H1 (cell line): ENCODE results near the gene SLC25A51. TPM values are rescaled to one million over a fixed set of nuclear protein-coding genes. Genes with fewer than 3 reads are reported as not detected.

Experiments used
- CTCF ChIA-PET: fragments of 300-600 bp; sonication (Branson Sonifier 250); formaldehyde crosslinking; loops from one replicate; lab custom pipeline; 2021; ENCODE audit not compliant: partially characterized antibody; lab: Charles Lee
- POLR2A ChIA-PET: fragments of 300-600 bp; sonication (Branson Sonifier 250); formaldehyde crosslinking; loops from one replicate; lab custom pipeline; 2021; ENCODE audit warnings: inconsistent platforms; ENCODE audit not compliant: partially characterized antibody; lab: Charles Lee
- DNase-seq, 2 experiments: peaks; one replicate each; pipeline versions ENCODE4 v3.0.0 to v3.0.0-alpha.2; 2010 to 2022; ENCODE audit warnings: low spot score in 2 of 2, low read depth in 1 of 2, mixed read lengths in 1 of 2
- FAIRE-seq: peaks from 2 replicates; lab custom pipeline; 2011; peaks lifted over from hg19 to GRCh38; lab: Jason Lieb, UNC
- H2AFZ ChIP-seq: 2 replicates; pipeline ENCODE4 v1.8.1; 2012; ENCODE audit warnings: low read length, inconsistent platforms
- H2AK5ac ChIP-seq: 2 replicates; pipeline ENCODE4 v1.6.1; 2013; ENCODE audit warnings: low read depth, low read length
- H2BK120ac ChIP-seq: replicated peaks from 2 replicates; pipeline ENCODE3; 2013; ENCODE audit warnings: low read depth, low read length, inconsistent platforms
- H2BK12ac ChIP-seq: 2 replicates; pipeline ENCODE4 v1.6.1; 2013; ENCODE audit warnings: low read depth, low read length
- H2BK15ac ChIP-seq: 2 replicates; pipeline ENCODE4 v1.6.1; 2013; ENCODE audit warnings: low read length
- H2BK20ac ChIP-seq: 2 replicates; pipeline ENCODE4 v1.6.1; 2013; ENCODE audit warnings: low read length
- H2BK5ac ChIP-seq: 2 replicates; pipeline ENCODE4 v1.6.1; 2013; ENCODE audit warnings: low read depth, low read length
- H3K14ac ChIP-seq: 2 replicates; pipeline ENCODE4 v1.6.1; 2013; ENCODE audit warnings: inconsistent platforms; ENCODE audit not compliant: insufficient read length
- H3K18ac ChIP-seq: 2 replicates; pipeline ENCODE4 v1.6.1; 2013; ENCODE audit warnings: low read length; ENCODE audit errors: extremely low read depth
- H3K23ac ChIP-seq: 2 replicates; pipeline ENCODE4 v1.6.1; 2013; ENCODE audit warnings: inconsistent platforms; ENCODE audit not compliant: insufficient read length
- H3K23me2 ChIP-seq: 2 replicates; pipeline ENCODE4 v1.6.1; 2013; ENCODE audit warnings: low read depth, low read length
- H3K27ac ChIP-seq: 2 replicates; pipeline ENCODE4 v1.6.1; 2011; ENCODE audit warnings: low read depth, low read length, inconsistent platforms
- H3K27me3 ChIP-seq, 4 experiments: replicated peaks in 1 of 4; 1 replicate in 1 of 4; 2 replicates in 3 of 4; pipeline versions ENCODE4 v1.6.1 to v1.8.1; 2011 to 2013; ENCODE audit warnings: low read length in 3 of 4, mild to moderate bottlenecking in 3 of 4, inconsistent platforms in 2 of 4, mixed read lengths in 2 of 4, moderate library complexity in 1 of 4; ENCODE audit not compliant: control insufficient read depth in 3 of 4, insufficient read depth in 3 of 4; ENCODE audit errors: extremely low read depth in 1 of 4
- H3K36me3 ChIP-seq, 4 experiments: 2 replicates each; pipeline versions ENCODE4 v1.6.1 to v1.8.1; 2011 to 2013; ENCODE audit warnings: mild to moderate bottlenecking in 4 of 4, low read length in 3 of 4, moderate library complexity in 2 of 4, control low read depth in 1 of 4, inconsistent platforms in 1 of 4; ENCODE audit not compliant: insufficient read depth in 4 of 4, control insufficient read depth in 2 of 4
- H3K4ac ChIP-seq: replicated peaks from 2 replicates; pipeline ENCODE3; 2013; ENCODE audit warnings: low read length, low read depth, mixed read lengths, inconsistent platforms; ENCODE audit not compliant: insufficient read length
- H3K4me1 ChIP-seq, 4 experiments: replicated peaks in 1 of 4; 1 replicate in 1 of 4; 2 replicates in 3 of 4; pipeline versions ENCODE4 v1.6.1 to v1.8.1; 2011 to 2013; ENCODE audit warnings: low read length in 3 of 4, inconsistent platforms in 2 of 4, mixed read lengths in 1 of 4; ENCODE audit not compliant: insufficient read depth in 4 of 4, control insufficient read depth in 3 of 4
- H3K4me2 ChIP-seq, 2 experiments: 2 replicates each; pipeline versions ENCODE4 v1.6.1 to v1.8.1; 2011 to 2013; ENCODE audit warnings: low read depth in 2 of 2, low read length in 2 of 2, control low read depth in 1 of 2, inconsistent platforms in 1 of 2, mild to moderate bottlenecking in 1 of 2; ENCODE audit not compliant: insufficient read depth in 1 of 2
- H3K4me3 ChIP-seq, 4 experiments: fragments of 200-600, 300-600 bp in 1 of 4; sonication (generic), shearing (Covaris generic), sonication (Bioruptor Twin) in 1 of 4; 2 replicates each; pipeline versions ENCODE4 v1.5.1 to v1.8.1; 2011 to 2016; ENCODE audit warnings: low read length in 4 of 4, low read depth in 3 of 4, control low read depth in 2 of 4, inconsistent platforms in 2 of 4, mild to moderate bottlenecking in 2 of 4, mixed read lengths in 1 of 4, moderate library complexity in 1 of 4; ENCODE audit not compliant: insufficient read depth in 2 of 4; ENCODE audit errors: extremely low read depth in 1 of 4
- H3K56ac ChIP-seq: replicated peaks from 2 replicates; pipeline ENCODE3; 2013; ENCODE audit warnings: low read depth, mild to moderate bottlenecking, mixed read lengths, low read length, inconsistent platforms; ENCODE audit not compliant: insufficient read length
- H3K79me1 ChIP-seq: 2 replicates; pipeline ENCODE4 v1.6.1; 2013; ENCODE audit warnings: low read depth, low read length, control low read depth
- H3K79me2 ChIP-seq, 2 experiments: 2 replicates each; pipeline versions ENCODE4 v1.6.1 to v1.8.1; 2012 to 2013; ENCODE audit warnings: low read length in 2 of 2, mild to moderate bottlenecking in 2 of 2, inconsistent platforms in 1 of 2; ENCODE audit not compliant: insufficient read depth in 2 of 2, control insufficient read depth in 1 of 2
- H3K9ac ChIP-seq, 4 experiments: replicated peaks in 1 of 4; 1 replicate in 1 of 4; 2 replicates in 3 of 4; pipeline versions ENCODE4 v1.6.1 to v1.8.1; 2011 to 2013; ENCODE audit warnings: low read depth in 3 of 4, low read length in 3 of 4, control low read depth in 2 of 4, mild to moderate bottlenecking in 2 of 4, moderate library complexity in 2 of 4, inconsistent platforms in 1 of 4; ENCODE audit errors: extremely low read depth in 1 of 4
- H3K9me3 ChIP-seq, 2 experiments: 2 replicates each; pipeline versions ENCODE4 v1.6.1 to v1.8.1; 2012 to 2013; ENCODE audit warnings: mild to moderate bottlenecking in 2 of 2, moderate library complexity in 2 of 2, control low read depth in 1 of 2, inconsistent platforms in 1 of 2, low read depth in 1 of 2, low read length in 1 of 2, mixed read lengths in 1 of 2; ENCODE audit not compliant: insufficient read depth in 2 of 2
- H4K20me1 ChIP-seq, 2 experiments: replicated peaks in 1 of 2; 2 replicates each; pipeline versions ENCODE3 to v1.8.1; 2011 to 2013; ENCODE audit warnings: inconsistent platforms in 2 of 2, low read length in 2 of 2, mild to moderate bottlenecking in 1 of 2; ENCODE audit not compliant: insufficient read depth in 2 of 2, control insufficient read depth in 1 of 2
- H4K5ac ChIP-seq: 2 replicates; pipeline ENCODE4 v1.6.1; 2013; ENCODE audit warnings: low read length, low read depth, mixed read lengths, inconsistent platforms; ENCODE audit not compliant: insufficient read length
- H4K8ac ChIP-seq: 2 replicates; pipeline ENCODE4 v1.8.0; 2013; ENCODE audit warnings: mild to moderate bottlenecking, moderate library complexity, low read length, inconsistent platforms; ENCODE audit not compliant: insufficient read depth; ENCODE audit errors: extremely low read depth
- H4K91ac ChIP-seq: replicated peaks from 2 replicates; pipeline ENCODE3; 2013; ENCODE audit warnings: low read length, mixed read lengths, inconsistent platforms; ENCODE audit not compliant: insufficient read length
- BRCA1 ChIP-seq: IDR thresholded peaks from 2 replicates; pipeline ENCODE4 v1.6.1; 2012; ENCODE audit warnings: low read depth, low read length, improper control_type of control experiment
- EP300 ChIP-seq, 2 experiments: IDR thresholded peaks; 1 replicate in 1 of 2; 2 replicates in 1 of 2; pipeline ENCODE4 v1.6.1; 2011 to 2012; ENCODE audit warnings: low read depth in 2 of 2, low read length in 2 of 2, mild to moderate bottlenecking in 2 of 2, borderline replicate concordance in 1 of 2, inconsistent platforms in 1 of 2, moderate library complexity in 1 of 2
- EZH2 ChIP-seq: fragments of 200-600 bp; sonication (generic); IDR thresholded peaks from 2 replicates; pipeline ENCODE4 v1.7.1; 2012; ENCODE audit warnings: low read depth, mild to moderate bottlenecking, moderate library complexity, low read length, inconsistent platforms; ENCODE audit not compliant: severe bottlenecking
- GABPA ChIP-seq: IDR thresholded peaks from 2 replicates; pipeline ENCODE4 v1.6.1; 2011; ENCODE audit warnings: mild to moderate bottlenecking, low read length, moderate library complexity, borderline replicate concordance; ENCODE audit not compliant: insufficient read depth
- HDAC6 ChIP-seq: IDR thresholded peaks from one replicate; pipeline ENCODE4 v1.7.1; 2012; ENCODE audit warnings: low read depth, mild to moderate bottlenecking, inconsistent platforms, low read length, moderate library complexity
- JUN ChIP-seq: IDR thresholded peaks from 2 replicates; pipeline ENCODE4 v1.6.1; 2011; ENCODE audit warnings: low read depth, mild to moderate bottlenecking, improper control_type of control experiment, low read length
- SIX5 ChIP-seq: IDR thresholded peaks from 2 replicates; pipeline ENCODE4 v1.6.1; 2011; ENCODE audit warnings: mild to moderate bottlenecking, low read depth, low read length
- YY1 ChIP-seq: IDR thresholded peaks from 2 replicates; pipeline ENCODE4 v1.6.1; 2011; ENCODE audit warnings: low read depth, mild to moderate bottlenecking, low read length
- ZNF274 ChIP-seq: IDR thresholded peaks from 2 replicates; pipeline ENCODE4 v1.7.0; 2012; ENCODE audit warnings: low read length, borderline replicate concordance; ENCODE audit errors: extremely low read depth
- WGBS, 2 experiments: shearing (Covaris generic) in 1 of 2; methylation state at CpG; one replicate each; pipeline versions ENCODE4 v1.1.6 to v1.1.7; 2013 to 2015; ENCODE audit warnings: low lambda C conversion rate in 2 of 2, mixed read lengths in 2 of 2, inconsistent platforms in 1 of 2, low coverage in 1 of 2, missing lambda C conversion rate in 1 of 2; ENCODE audit not compliant: insufficient replicate concordance in 2 of 2, insufficient coverage in 1 of 2, insufficient read length in 1 of 2; ENCODE audit errors: extremely low coverage in 1 of 2, missing lambda C conversion rate in 1 of 2; 5-methylcytosine and 5-hydroxymethylcytosine counted together
- polyA plus RNA-seq, 7 experiments: library from polyadenylated mRNA; depleted of rRNA in 3 of 7; stranded (reverse) in 5 of 7; unstranded in 2 of 7; fragments of >200 nt in 5 of 7; fragments of 200-250 nt in 2 of 7; gene quantifications; 1 replicate in 5 of 7; 2 replicates in 1 of 7; 4 replicates in 1 of 7; pipeline versions ENCODE4 v1.2.1 to v1.2.3, GENCODE V29; 2011 to 2013; ENCODE audit warnings: missing spikeins in 2 of 7, mixed read lengths in 2 of 7
- total RNA-seq: library from RNA; stranded (reverse); fragmentation: NEBNext Ultra II Directional; extraction: Animal tissue kit (Norgen Biotek cat#: 25700); gene quantifications from 2 replicates; pipeline ENCODE4 v1.2.1, GENCODE V29; 2021

Gene SLC25A51
- total and polyA plus RNA-seq, 2 of the 8 experiments (the other 6 are each of a cell fraction or from before 2014, with no cell fraction given) = 8.0 to 14.5 TPM

DNA sequence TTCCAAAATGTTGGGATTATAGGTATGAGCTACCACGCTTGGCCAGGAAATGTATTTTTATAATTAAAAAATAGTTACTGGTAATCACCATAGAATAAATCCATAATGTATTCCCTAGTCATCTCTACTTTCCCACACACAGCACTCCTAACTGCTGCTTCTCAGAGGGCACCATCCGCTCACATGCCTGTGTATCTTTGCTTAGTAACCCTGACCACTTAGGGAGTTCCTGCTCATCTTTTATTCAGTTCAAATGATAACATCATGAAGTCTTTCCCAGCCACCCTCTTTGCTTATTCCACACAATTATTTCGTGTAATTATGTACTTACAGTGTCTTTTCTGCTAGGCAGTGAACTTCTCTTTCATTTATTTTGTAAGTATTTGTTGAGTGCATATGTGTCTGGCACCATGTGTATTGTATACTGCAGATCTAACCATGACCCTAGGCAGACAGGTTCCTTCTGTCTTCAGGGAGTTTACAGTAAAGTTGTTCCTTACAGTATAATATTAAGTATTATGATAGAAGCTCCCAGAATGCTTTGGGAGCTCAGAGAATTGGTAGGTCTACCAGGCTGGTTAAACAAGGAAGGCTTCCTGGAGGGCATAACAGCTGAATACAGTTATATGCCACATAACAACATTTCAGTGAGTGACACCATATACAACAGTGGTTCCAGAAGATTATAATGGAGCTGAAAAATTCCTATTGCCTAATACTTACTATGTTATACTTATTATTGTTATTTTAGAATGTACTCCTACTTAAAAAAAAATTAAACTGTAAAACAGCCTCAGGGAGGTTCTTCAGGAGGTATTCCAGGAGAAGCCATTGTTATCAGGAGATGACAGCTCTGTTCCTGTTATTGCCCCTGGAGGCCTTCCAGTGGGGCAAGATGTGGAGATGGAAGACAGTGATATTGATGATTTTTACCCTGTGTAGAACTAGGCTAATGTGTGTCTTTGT lies 64.1 kb downstream of the SLC25A51 start:
- no peaks in the 10 kb centered on the region for H3K36me3 ChIP-seq
- H2BK20ac ChIP-seq = no peak overlapping the region
- no peak overlapping the region for H3K4me3 ChIP-seq
- no peak overlapping the region for H4K8ac ChIP-seq
- ChIA-PET CTCF (interaction anchor here (0.6 to 1.2 kb wide), 7 partner anchors 10 to 893 kb away, joined by 3 to 4 read pairs (median 3); no protein-coding TSS in a partner anchor), POLR2A (no interaction called here)
- no peak overlapping the region for H3K23ac ChIP-seq
- H4K20me1 ChIP-seq = peaks cover 0 to 2% of the 10 kb centered on the region in 2 experiments
- H2AK5ac ChIP-seq = no peak overlapping the region
- H2BK15ac ChIP-seq = no peak overlapping the region
- H3K4ac ChIP-seq = no peak overlapping the region
- H3K23me2 ChIP-seq = no peaks in the 10 kb centered on the region
- no peaks in the 10 kb centered on the region for H3K4me1 ChIP-seq
- 84% methylated on average over 3 of the region's 3 CpGs; no CpG with 5 or more reads in 1 of the 2 experiments for WGBS, 2 experiments
- no peaks in the 10 kb centered on the region for H3K9me3 ChIP-seq
- no peaks in the 10 kb centered on the region for H3K79me2 ChIP-seq
- no peak overlapping the region for H3K9ac ChIP-seq
- H4K5ac ChIP-seq = no peak overlapping the region
- FAIRE-seq (no peak), DNase-seq (no peak)
- H3K56ac ChIP-seq = no peak overlapping the region
- no peak overlapping the region for H2BK12ac ChIP-seq
- no peak overlapping the region for H3K4me2 ChIP-seq
- no peak overlapping the region for H2BK5ac ChIP-seq
- TF ChIP-seq YY1 (no peak), GABPA (no peak), ZNF274 (no peak), SIX5 (no peak), HDAC6 (no peak), BRCA1 (no peak), EZH2 (no peak), EP300 (IDR thresholded peaks at IDR 0.05; ENCODE audit: borderline replicate concordance in 1 of 2, low read depth in 2 of 2, low read length in 2 of 2) (no peak), JUN (no peak)
- no peak overlapping the region for H3K18ac ChIP-seq
- H2AFZ ChIP-seq = no peak overlapping the region
- no peak overlapping the region for H4K91ac ChIP-seq
- no peak overlapping the region for H2BK120ac ChIP-seq
- H3K27ac ChIP-seq = no peak overlapping the region
- no peaks in the 10 kb centered on the region for H3K27me3 ChIP-seq
- no peaks in the 10 kb centered on the region for H3K79me1 ChIP-seq
- H3K14ac ChIP-seq = no peak overlapping the region
